ENCODE results near the gene CALML5.
"Not testable (repeated sequence)": the region's sequence is repeated elsewhere in the genome, so short reads cannot be mapped to it uniquely, and the experiment has no call there.

Gene CALML5

GRCh38 chr10:5484205-5484604, 15.2 kb downstream of the CALML5 start:
- no peak for DNase-seq (ENCODE audit: low read depth in 4 of 4, low spot score in 1 of 4)

GRCh38 chr10:5482016-5482415, 17.4 kb downstream of the CALML5 start:
- DNase-seq (ENCODE audit: low read depth in 4 of 4, low spot score in 1 of 4): no peak

- no peak for DNase-seq (ENCODE audit: low read depth in 4 of 4, low spot score in 1 of 4)
These were observed 18.2 kb downstream of the CALML5 start for GRCh38 chr10:5481121-5481520.

GRCh38 chr10:5480162-5480941, 19.0 kb downstream of the CALML5 start:
- no peak for DNase-seq (ENCODE audit: low read depth in 4 of 4, low spot score in 1 of 4)

- no peak for DNase-seq (ENCODE audit: low read depth in 4 of 4, low spot score in 1 of 4)
These were observed 19.7 kb downstream of the CALML5 start for GRCh38 chr10:5479481-5480161.

GRCh38 chr10:5478694-5479305, 20.6 kb downstream of the CALML5 start:
- DNase-seq (ENCODE audit: low read depth in 4 of 4, low spot score in 1 of 4): no peak

- no peak for DNase-seq (ENCODE audit: low read depth in 4 of 4, low spot score in 1 of 4)
These were observed 21.2 kb downstream of the CALML5 start for GRCh38 chr10:5477948-5478693.

- no peak for DNase-seq (ENCODE audit: low read depth in 4 of 4, low spot score in 1 of 4)
These were observed 22.3 kb downstream of the CALML5 start for GRCh38 chr10:5476918-5477525.

- not testable (repeated sequence) for DNase-seq (ENCODE audit: low read depth in 4 of 4, low spot score in 1 of 4)
These were observed 23.2 kb downstream of the CALML5 start for GRCh38 chr10:5475974-5476807.

GRCh38 chr10:5475088-5475487, 24.3 kb downstream of the CALML5 start:
- DNase-seq (ENCODE audit: low read depth in 4 of 4, low spot score in 1 of 4): not testable (repeated sequence)

- DNase-seq (ENCODE audit: low read depth in 4 of 4, low spot score in 1 of 4): not testable (repeated sequence)
These were observed 24.7 kb downstream of the CALML5 start for GRCh38 chr10:5474642-5475041.

- DNase-seq (ENCODE audit: low read depth in 4 of 4, low spot score in 1 of 4): no peak
These were observed 29.2 kb downstream of the CALML5 start for GRCh38 chr10:5470062-5470751.

- no peak for DNase-seq (ENCODE audit: low read depth in 4 of 4, low spot score in 1 of 4)
These were observed 29.9 kb downstream of the CALML5 start for GRCh38 chr10:5469353-5470061.

- no peak for DNase-seq (ENCODE audit: low read depth in 4 of 4, low spot score in 1 of 4)
These were observed 30.9 kb downstream of the CALML5 start for GRCh38 chr10:5468262-5469106.

- no peak for DNase-seq (ENCODE audit: low read depth in 4 of 4, low spot score in 1 of 4)
These were observed 31.6 kb downstream of the CALML5 start for GRCh38 chr10:5467634-5468255.

GRCh38 chr10:5467207-5467535, 32.2 kb downstream of the CALML5 start:
- no peak for DNase-seq (ENCODE audit: low read depth in 4 of 4, low spot score in 1 of 4)

- DNase-seq (ENCODE audit: low read depth in 4 of 4, low spot score in 1 of 4): no peak
These were observed 32.7 kb downstream of the CALML5 start for GRCh38 chr10:5466451-5467206.

All from stimulated activated CD4-positive, alpha-beta T cell treated with anti-CD3 and anti-CD28 coated beads, Interleukin-1b, Interleukin-23, amount 100 ng/mL, for 24 hours (primary cell).